ENCODE results near the gene SCN4B. TPM values are rescaled to one million over a fixed set of nuclear protein-coding genes. Genes with fewer than 3 reads are reported as not detected.

SCN4B gene
- total RNA-seq, 1 donor from 2014 or later, result 3.6 TPM

GRCh38 chr11:118139578-118139977 is 13.0 kb downstream of the SCN4B start:
- no peaks in the 10 kb centered on the region for H3K36me3 ChIP-seq
- no peak for TF ChIP-seq EZH2 (IDR thresholded peaks at IDR 0.05)
- TF ChIP-seq CTCF (IDR thresholded peaks at IDR 0.05), result no peak
- H3K4me3 ChIP-seq, result no peak overlapping the region
- no peaks in the 10 kb centered on the region for H3K36me3 Mint-ChIP-seq
- H3K4me1 Mint-ChIP-seq, result peaks cover 5% of the 10 kb centered on the region
- no peak overlapping the region for H2AFZ ChIP-seq (replicated peaks)
- H3K4me2 ChIP-seq, result no peak overlapping the region
- no peaks in the 10 kb centered on the region for H3K79me2 ChIP-seq (ENCODE audit: low read depth)
- H3K4me3 Mint-ChIP-seq, result no peak overlapping the region
- no peak for DNase-seq (ENCODE audit: low spot score)
- H3K27ac ChIP-seq, result no peak overlapping the region
- H3K27me3 ChIP-seq, result peaks cover 23% of the 10 kb centered on the region
- no peaks in the 10 kb centered on the region for H3K4me1 ChIP-seq
- no peak overlapping the region for H3K9ac ChIP-seq
- H4K20me1 ChIP-seq (ENCODE audit: low read depth), result no peaks in the 10 kb centered on the region
- H3K27me3 Mint-ChIP-seq (ENCODE audit: insufficient read depth, low read depth), result peaks cover 28% of the 10 kb centered on the region
- H3K9me3 ChIP-seq (ENCODE audit: low read depth), result no peaks in the 10 kb centered on the region
- H3F3A ChIP-seq (ENCODE audit: low read depth), result no peaks in the 10 kb centered on the region
- H3K27ac Mint-ChIP-seq, result no peak overlapping the region
- no peaks in the 10 kb centered on the region for H3K9me3 Mint-ChIP-seq

- no peak for DNase-seq (ENCODE audit: low spot score)
- peaks cover 5% of the 10 kb centered on the region for H3K4me1 Mint-ChIP-seq
- H3K4me3 Mint-ChIP-seq, result no peak overlapping the region
- H3K4me3 ChIP-seq, result no peak overlapping the region
- no peak overlapping the region for H3K27ac Mint-ChIP-seq
- no peaks in the 10 kb centered on the region for H3K9me3 Mint-ChIP-seq
- no peak overlapping the region for H3K4me2 ChIP-seq
- no peaks in the 10 kb centered on the region for H3K79me2 ChIP-seq (ENCODE audit: low read depth)
- H3K36me3 ChIP-seq, result no peaks in the 10 kb centered on the region
- H3F3A ChIP-seq (ENCODE audit: low read depth), result no peaks in the 10 kb centered on the region
- H3K27me3 ChIP-seq, result peaks cover 17% of the 10 kb centered on the region
- H4K20me1 ChIP-seq (ENCODE audit: low read depth), result no peaks in the 10 kb centered on the region
- TF ChIP-seq CTCF (IDR thresholded peaks at IDR 0.05) (no peak), EZH2 (IDR thresholded peaks at IDR 0.05) (no peak), EZH2phosphoT487 (IDR thresholded peaks at IDR 0.05) (no peak)
- no peak overlapping the region for H3K27ac ChIP-seq
- no peaks in the 10 kb centered on the region for H3K36me3 Mint-ChIP-seq
- H3K4me1 ChIP-seq, result no peaks in the 10 kb centered on the region
- peaks cover 24% of the 10 kb centered on the region for H3K27me3 Mint-ChIP-seq (ENCODE audit: insufficient read depth, low read depth)
- H3K9me3 ChIP-seq (ENCODE audit: low read depth), result no peaks in the 10 kb centered on the region
- peak overlapping the region; percentile 22 for H2AFZ ChIP-seq (replicated peaks)
- no peak overlapping the region for H3K9ac ChIP-seq
Observed at GRCh38 chr11:118138839-118139420, 13.7 kb downstream of the SCN4B start.

- peaks cover 5% of the 10 kb centered on the region for H3K4me1 Mint-ChIP-seq
- Histone ChIP-seq H3K4me2 (no peak overlapping the region), H3F3A (ENCODE audit: low read depth) (no peaks in the 10 kb centered on the region), H3K4me3 (no peak overlapping the region), H3K36me3 (no peaks in the 10 kb centered on the region), H3K27me3 (no peaks in the 10 kb centered on the region), H3K79me2 (ENCODE audit: low read depth) (no peaks in the 10 kb centered on the region), H3K27ac (no peak overlapping the region), H3K9me3 (ENCODE audit: low read depth) (no peaks in the 10 kb centered on the region), H4K20me1 (ENCODE audit: low read depth) (no peaks in the 10 kb centered on the region), H2AFZ (replicated peaks) (no peak overlapping the region), H3K9ac (no peak overlapping the region), H3K4me1 (no peaks in the 10 kb centered on the region)
- no peak for DNase-seq (ENCODE audit: low spot score)
- no peak for TF ChIP-seq EZH2 (IDR thresholded peaks at IDR 0.05)
- no peak for TF ChIP-seq EZH2phosphoT487 (IDR thresholded peaks at IDR 0.05)
- no peak for TF ChIP-seq CTCF (IDR thresholded peaks at IDR 0.05)
- no peak overlapping the region for H3K27ac Mint-ChIP-seq
- no peak overlapping the region for H3K4me3 Mint-ChIP-seq
- H3K9me3 Mint-ChIP-seq, result no peaks in the 10 kb centered on the region
- H3K27me3 Mint-ChIP-seq (ENCODE audit: insufficient read depth, low read depth), result peaks cover 18% of the 10 kb centered on the region
- H3K36me3 Mint-ChIP-seq, result no peaks in the 10 kb centered on the region
Observed at GRCh38 chr11:118136801-118137200, 15.8 kb downstream of the SCN4B start.

Data from neural progenitor cell (in vitro differentiated cells).